CD4-positive, alpha-beta T cell (primary cell): ENCODE results near the gene BAIAP2L2. TPM values are rescaled to one million over a fixed set of nuclear protein-coding genes. Genes with fewer than 3 reads are reported as not detected.
"Not testable (repeated sequence)": the region's sequence is repeated elsewhere in the genome, so short reads cannot be mapped to it uniquely, and the experiment has no call there.

Source experiments
- ATAC-seq: fragments of 200-7000 bp; cut with Tn5 transposase; one replicate; pipeline ENCODE4 v1.10.0; 2022; ENCODE audit warnings: mild to moderate bottlenecking; ENCODE audit not compliant: poor library complexity
- CTCF ChIA-PET: fragments of 350-600 bp; sonication (Branson Sonifier 250); formaldehyde crosslinking; loops from one replicate; lab custom pipeline; 2021; ENCODE audit warnings: antibody characterized with exemption, inconsistent platforms; lab: Charles Lee
- POLR2A ChIA-PET: fragments of 350-600 bp; sonication (Branson Sonifier 250); formaldehyde crosslinking; loops from one replicate; lab custom pipeline; 2021; ENCODE audit warnings: antibody characterized with exemption, inconsistent platforms; lab: Charles Lee
- DNase-seq, 14 experiments: peaks; one replicate each; pipeline ENCODE4 v3.0.0-alpha.2; 2013 to 2020; ENCODE audit warnings: mixed read lengths in 2 of 14
- H3K27ac ChIP-seq, 2 donors: one replicate each; pipeline versions ENCODE4 v1.5.1 to v1.7.0; 2013; ENCODE audit warnings: low read length in 2 of 2, low read depth in 1 of 2, mild to moderate bottlenecking in 1 of 2
- H3K27me3 ChIP-seq, 2 experiments: 1 replicate in 1 of 2; 2 replicates in 1 of 2; pipeline versions ENCODE4 v1.6.1 to v1.7.0; 2013; ENCODE audit warnings: low read length in 2 of 2, control low read depth in 1 of 2, mild to moderate bottlenecking in 1 of 2, moderate library complexity in 1 of 2; ENCODE audit not compliant: insufficient read depth in 2 of 2, control insufficient read depth in 1 of 2
- H3K36me3 ChIP-seq: one replicate; pipeline ENCODE4 v1.6.1; 2013; ENCODE audit warnings: low read length, control low read depth; ENCODE audit not compliant: insufficient read depth
- H3K4me1 ChIP-seq: one replicate; pipeline ENCODE4 v1.6.1; 2013; ENCODE audit warnings: low read length, control low read depth; ENCODE audit not compliant: insufficient read depth
- H3K4me3 ChIP-seq: one replicate; pipeline ENCODE4 v1.5.1; 2013; ENCODE audit warnings: mild to moderate bottlenecking, low read length, moderate library complexity
- H3K9me3 ChIP-seq, 2 experiments: 1 replicate in 1 of 2; 2 replicates in 1 of 2; pipeline versions ENCODE4 v1.6.1 to v1.7.0; 2013; ENCODE audit warnings: low read length in 2 of 2, mild to moderate bottlenecking in 2 of 2, control low read depth in 1 of 2, moderate library complexity in 1 of 2; ENCODE audit not compliant: control insufficient read depth in 1 of 2, insufficient read depth in 1 of 2
- H3K27ac Mint-ChIP-seq: one replicate; pipeline ENCODE4 v1.8.0; 2020; ENCODE audit warnings: mixed read lengths
- H3K27me3 Mint-ChIP-seq: one replicate; pipeline ENCODE4 v1.8.0; 2021; ENCODE audit warnings: mixed read lengths
- H3K36me3 Mint-ChIP-seq: one replicate; pipeline ENCODE4 v1.8.0; 2021; ENCODE audit warnings: low read depth, mixed read lengths
- H3K4me1 Mint-ChIP-seq: one replicate; pipeline ENCODE4 v1.8.0; 2021; ENCODE audit warnings: low read depth, mixed read lengths
- H3K4me3 Mint-ChIP-seq: one replicate; pipeline ENCODE4 v1.8.0; 2020; ENCODE audit warnings: mild to moderate bottlenecking, mixed read lengths
- H3K9me3 Mint-ChIP-seq: one replicate; pipeline ENCODE4 v1.8.0; 2020; ENCODE audit warnings: mixed read lengths
- CTCF ChIP-seq: fragments of 200-600 bp; IDR thresholded peaks from one replicate; pipeline ENCODE4 v1.8.0; 2022; ENCODE audit warnings: antibody characterized with exemption, mild to moderate bottlenecking
- intact Hi-C, 2 experiments: fragments of 100-400 bp; cut with DNase I in 1 of 2; cut with micrococcal nuclease in 1 of 2; formaldehyde crosslinking; loops; one replicate each; pipeline versions ENCODE4 v1.15.1 to v1.9.0; 2023 to 2025; cut with DNase I, micrococcal nuclease
- polyA plus RNA-seq, 2 donors: library from polyadenylated mRNA; unstranded; fragments of 120-200 nt; gene quantifications; one replicate each; pipeline ENCODE4 v1.2.1, GENCODE V29; 2013
- total RNA-seq, 174 experiments: library from RNA in 2 of 174; stranded (reverse) in 2 of 174; gene quantifications; one replicate each; pipeline ENCODE4 v1.2.3 and lab custom pipeline; 2021 to 2026

Gene BAIAP2L2
- total RNA-seq (1 to 10 TPM in 1 of 2 experiments, under 1 TPM in 1; 0.45 to 1.0 TPM), total RNA-seq (lab: John Stamatoyannopoulos, UW) (0.11 to 4.8 (median 0.94) reads per million in 172 experiments)
- polyA plus RNA-seq (2013, experiment 1 of 2): 0.64 TPM
- 1.4 TPM for polyA plus RNA-seq (2013, experiment 2 of 2)

GRCh38 chr22:38110008-38110862 is at the start of gene BAIAP2L2:
Gene BAIAP2L2 (minus strand): TSS chr22:38110684. CDS start chr22:38110525, 159 bp downstream.
- Histone ChIP-seq H3K27ac (no peak within 1 kb of the TSS), H3K4me1 (peaks cover 8% of the 10 kb centered on the region), H3K4me3 (no peak within 1 kb of the TSS), H3K27me3 (no peaks in the 10 kb centered on the region), H3K9me3 (peaks cover 0 to 10% of the 10 kb centered on the region in 2 experiments), H3K36me3 (peaks cover 12% of the 10 kb centered on the region)
- intact Hi-C loops: loop anchor here in 1 of 2 experiments (10.0 kb wide), 1 partner anchor 105 kb away; no protein-coding TSS in a partner anchor
- Mint-ChIP-seq H3K27ac (peak within 1 kb of the TSS; percentile 39), H3K36me3 (peaks cover 8% of the 10 kb centered on the region), H3K4me1 (peaks cover 4% of the 10 kb centered on the region), H3K9me3 (no peaks in the 10 kb centered on the region), H3K4me3 (no peak within 1 kb of the TSS), H3K27me3 (no peaks in the 10 kb centered on the region)
- POLR2A ChIA-PET: no interaction called here
- no peak for DNase-seq
- CTCF ChIA-PET: no interaction called here
- no peak for ATAC-seq
- TF ChIP-seq CTCF: no peak

GRCh38 chr22:38155703-38156102 is 45.2 kb upstream of the BAIAP2L2 start:
- ChIA-PET POLR2A (no interaction called here), CTCF (no interaction called here)
- Mint-ChIP-seq H3K27me3 (no peaks in the 10 kb centered on the region), H3K4me1 (no peaks in the 10 kb centered on the region), H3K36me3 (peaks cover 7% of the 10 kb centered on the region), H3K4me3 (no peak overlapping the region), H3K27ac (no peak overlapping the region), H3K9me3 (no peaks in the 10 kb centered on the region)
- Histone ChIP-seq H3K4me1 (no peaks in the 10 kb centered on the region), H3K9me3 (no peaks in the 10 kb centered on the region), H3K27me3 (no peaks in the 10 kb centered on the region), H3K27ac (no peak overlapping the region), H3K4me3 (no peak overlapping the region), H3K36me3 (no peaks in the 10 kb centered on the region)
- no peak for ATAC-seq
- no peak for TF ChIP-seq CTCF
- intact Hi-C loops: no loop called here
- DNase-seq: no peak

- H3K4me3 Mint-ChIP-seq, H3K27ac ChIP-seq, POLR2A ChIA-PET, H3K9me3 ChIP-seq, H3K27me3 Mint-ChIP-seq, H3K36me3 ChIP-seq, H3K4me1 Mint-ChIP-seq, H3K4me1 ChIP-seq, H3K27ac Mint-ChIP-seq, H3K9me3 Mint-ChIP-seq, intact Hi-C loops, CTCF ChIA-PET, H3K4me3 ChIP-seq, DNase-seq, H3K36me3 Mint-ChIP-seq, H3K27me3 ChIP-seq, ATAC-seq: not testable (repeated sequence)
Measured at GRCh38 chr22:38154563-38154915, 44.1 kb upstream of the BAIAP2L2 start.
